Cardiac muscle cell (in vitro differentiated cells and primary cell): ENCODE measurements around the gene RIPK4. TPM values are rescaled to one million over a fixed set of nuclear protein-coding genes. Genes with fewer than 3 reads are reported as not detected.
"Not testable (repeated sequence)": the region's sequence is repeated elsewhere in the genome, so short reads cannot be mapped to it uniquely, and the experiment has no call there.

Source experiments
- DNase-seq, 2 donors: peaks; one replicate each; pipeline versions ENCODE4 v3.0.0 to v3.0.0-alpha.2; 2010 to 2017; ENCODE audit warnings: low read depth in 1 of 2, low spot score in 1 of 2
- H3K27ac ChIP-seq: fragments of 200-600 bp; sonication (generic); 2 replicates; pipeline ENCODE4 v1.5.1; 2016
- H3K27me3 ChIP-seq: fragments of 200-600 bp; sonication (generic); 2 replicates; pipeline ENCODE4 v1.6.0; 2016; ENCODE audit warnings: control low read depth
- H3K36me3 ChIP-seq: fragments of 200-600 bp; sonication (generic); 2 replicates; pipeline ENCODE4 v1.5.1; 2016; ENCODE audit warnings: control low read depth
- H3K4me1 ChIP-seq: fragments of 200-600 bp; sonication (generic); 2 replicates; pipeline ENCODE4 v1.8.1; 2017; ENCODE audit warnings: low read depth, mild to moderate bottlenecking, mixed run types
- H3K4me3 ChIP-seq: fragments of 200-600 bp; sonication (generic); 2 replicates; pipeline ENCODE4 v1.5.1; 2016; ENCODE audit warnings: mild to moderate bottlenecking
- H3K9me3 ChIP-seq: fragments of 200-600 bp; sonication (generic); 2 replicates; pipeline ENCODE4 v1.5.1; 2017; ENCODE audit warnings: low read depth, mild to moderate bottlenecking, control low read depth
- polyA plus RNA-seq: library from polyadenylated mRNA; unstranded; fragments of >200 nt; fragmentation: Nextera tagmentation; extraction: Ambion mirVana; gene quantifications from 2 replicates; pipeline ENCODE4 v1.2.1, GENCODE V29; 2016
- total RNA-seq: library from RNA; depleted of rRNA; stranded (reverse); fragments of >200 nt; gene quantifications from 2 replicates; pipeline ENCODE4 v1.2.3, GENCODE V29; 2016
- TF ChIP-seq, protein P1 (sequence below): IDR thresholded peaks from 2 replicates; pipeline ENCODE4 v1.5.1; 2012; ENCODE audit warnings: low read depth, mild to moderate bottlenecking, low read length

Gene RIPK4
- total and polyA plus RNA-seq, 2 experiments from 2014 or later, result 0.71 to 2.7 TPM

DNA sequence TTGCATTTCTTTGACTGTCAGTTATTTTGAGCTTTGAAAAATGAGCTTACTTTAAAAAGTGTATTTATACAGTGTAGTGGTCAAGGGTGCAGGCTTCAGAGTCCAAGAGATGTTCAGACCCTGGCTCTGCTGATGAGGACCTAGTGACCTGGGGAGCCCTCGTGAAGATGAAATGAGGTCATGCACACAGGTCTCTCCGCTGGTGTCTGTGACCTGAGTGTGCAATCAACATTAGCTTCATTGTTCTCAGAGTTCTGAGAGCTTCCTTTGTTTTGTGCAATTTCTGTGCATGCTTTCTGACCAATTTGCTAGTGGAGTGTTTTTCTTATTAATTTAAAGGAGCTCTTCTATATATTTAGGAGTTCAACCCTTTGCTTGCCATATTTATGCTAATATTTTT is 71.3 kb downstream of the RIPK4 start:
- Histone ChIP-seq H3K9me3 (no peaks in the 10 kb centered on the region), H3K4me3 (no peak overlapping the region), H3K27me3 (no peaks in the 10 kb centered on the region), H3K27ac (no peak overlapping the region), H3K36me3 (no peaks in the 10 kb centered on the region), H3K4me1 (no peaks in the 10 kb centered on the region)
- DNase-seq, result no peak
- TF ChIP-seq, protein P1, sequence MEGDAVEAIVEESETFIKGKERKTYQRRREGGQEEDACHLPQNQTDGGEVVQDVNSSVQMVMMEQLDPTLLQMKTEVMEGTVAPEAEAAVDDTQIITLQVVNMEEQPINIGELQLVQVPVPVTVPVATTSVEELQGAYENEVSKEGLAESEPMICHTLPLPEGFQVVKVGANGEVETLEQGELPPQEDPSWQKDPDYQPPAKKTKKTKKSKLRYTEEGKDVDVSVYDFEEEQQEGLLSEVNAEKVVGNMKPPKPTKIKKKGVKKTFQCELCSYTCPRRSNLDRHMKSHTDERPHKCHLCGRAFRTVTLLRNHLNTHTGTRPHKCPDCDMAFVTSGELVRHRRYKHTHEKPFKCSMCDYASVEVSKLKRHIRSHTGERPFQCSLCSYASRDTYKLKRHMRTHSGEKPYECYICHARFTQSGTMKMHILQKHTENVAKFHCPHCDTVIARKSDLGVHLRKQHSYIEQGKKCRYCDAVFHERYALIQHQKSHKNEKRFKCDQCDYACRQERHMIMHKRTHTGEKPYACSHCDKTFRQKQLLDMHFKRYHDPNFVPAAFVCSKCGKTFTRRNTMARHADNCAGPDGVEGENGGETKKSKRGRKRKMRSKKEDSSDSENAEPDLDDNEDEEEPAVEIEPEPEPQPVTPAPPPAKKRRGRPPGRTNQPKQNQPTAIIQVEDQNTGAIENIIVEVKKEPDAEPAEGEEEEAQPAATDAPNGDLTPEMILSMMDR, result no peak

GRCh38 chr21:41694042-41694441 is 72.8 kb downstream of the RIPK4 start:
- H3K27me3 ChIP-seq, H3K9me3 ChIP-seq, H3K4me1 ChIP-seq, DNase-seq, H3K36me3 ChIP-seq, H3K4me3 ChIP-seq, H3K27ac ChIP-seq: not testable (repeated sequence)

- Histone ChIP-seq H3K9me3 (no peaks in the 10 kb centered on the region), H3K4me1 (no peaks in the 10 kb centered on the region), H3K27me3 (no peaks in the 10 kb centered on the region), H3K27ac (no peak overlapping the region), H3K4me3 (no peak overlapping the region), H3K36me3 (no peaks in the 10 kb centered on the region)
- TF ChIP-seq, protein P1, result no peak
- no peak for DNase-seq
These were observed 74.7 kb downstream of the RIPK4 start for GRCh38 chr21:41692185-41692565.

GRCh38 chr21:41691205-41692184 is 75.4 kb downstream of the RIPK4 start:
- TF ChIP-seq, protein P1, result no peak
- DNase-seq, result no peak

More at GRCh38 chr21:41691205-41692184, 75.4 kb downstream of the RIPK4 start:
- Histone ChIP-seq H3K27me3 (no peaks in the 10 kb centered on the region), H3K27ac (no peak overlapping the region), H3K4me1 (no peaks in the 10 kb centered on the region), H3K4me3 (no peak overlapping the region), H3K9me3 (no peaks in the 10 kb centered on the region), H3K36me3 (no peaks in the 10 kb centered on the region)

Other genes starting within 250 kb of the RIPK4 start
- 3.9 and 6.4 TPM in 2 replicates for gene PRDM15, start 112.3 kb upstream of the RIPK4 start, total RNA-seq
- gene PRDM15, start 112.3 kb upstream of the RIPK4 start, polyA plus RNA-seq, result 2.3 and 4.5 TPM in 2 replicates
- gene C2CD2, start 187.0 kb upstream of the RIPK4 start, total RNA-seq, result 12.4 and 16.9 TPM in 2 replicates
- gene C2CD2, start 187.0 kb upstream of the RIPK4 start, polyA plus RNA-seq, result 8.7 and 15.8 TPM in 2 replicates
- gene ZBTB21, start 243.3 kb upstream of the RIPK4 start, total RNA-seq, result 3.1 and 3.7 TPM in 2 replicates
- gene ZBTB21, start 243.3 kb upstream of the RIPK4 start, polyA plus RNA-seq, result 2.3 and 2.6 TPM in 2 replicates